Brain pericyte (primary cell): Measurements from ENCODE around the gene HTR4.
A peak's percentile ranks its signal among the peaks of the same experiment; 100 is the strongest.
"Not testable (repeated sequence)": the region's sequence is repeated elsewhere in the genome, so short reads cannot be mapped to it uniquely, and the experiment has no call there.

Experiments used
- DNase-seq: peaks from one replicate; pipeline ENCODE4 v3.0.0-alpha.2; 2012; ENCODE audit warnings: low read depth, low spot score

HTR4 gene

GRCh38 chr5:148477429-148477828 is 176.9 kb downstream of the HTR4 start:
- DNase-seq = no peak

- no peak for DNase-seq
These were observed 178.0 kb downstream of the HTR4 start for GRCh38 chr5:148476302-148476701.

GRCh38 chr5:148474025-148474511 is 180.3 kb downstream of the HTR4 start:
- no peak for DNase-seq

DNA sequence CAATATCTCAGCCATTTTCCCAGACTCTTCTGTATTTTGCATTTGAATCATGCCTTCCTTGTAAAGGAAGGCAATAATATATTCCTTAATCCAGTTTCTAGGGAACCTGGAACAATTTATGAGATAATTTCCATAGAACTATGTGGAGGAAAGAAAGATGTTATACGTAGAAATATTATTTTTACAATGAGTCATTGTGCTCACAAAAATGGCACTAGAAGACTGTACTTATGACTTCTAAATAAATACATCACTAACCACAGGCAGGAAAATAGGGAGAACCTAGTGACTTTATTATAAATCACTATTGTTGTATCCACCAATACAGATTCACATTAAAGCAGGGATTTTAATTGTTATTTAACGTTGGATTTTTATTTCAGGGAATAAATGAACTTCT is 182.9 kb downstream of the HTR4 start:
- DNase-seq = peak; percentile 26

DNA sequence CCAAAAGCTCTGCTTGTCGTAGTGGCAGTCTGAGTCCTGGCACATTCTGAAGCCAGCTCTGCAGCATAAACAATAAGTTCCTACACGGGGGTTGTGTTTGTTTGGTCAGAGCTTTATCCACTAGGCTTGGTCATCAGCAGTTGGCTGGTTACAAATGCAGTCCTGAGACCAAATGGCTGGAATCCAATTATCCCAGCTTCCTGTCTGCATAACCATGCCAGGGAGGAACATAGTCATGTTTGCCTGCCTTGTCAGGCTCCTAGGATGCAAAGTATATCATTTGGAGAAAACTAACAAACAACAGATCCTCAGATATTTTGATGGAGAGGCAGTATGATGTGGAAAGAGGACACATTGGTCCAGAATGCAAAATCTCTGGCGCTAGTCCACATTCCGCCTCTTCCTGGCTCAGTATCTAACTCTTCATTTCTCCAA is 184.8 kb downstream of the HTR4 start:
- DNase-seq = no peak

DNA sequence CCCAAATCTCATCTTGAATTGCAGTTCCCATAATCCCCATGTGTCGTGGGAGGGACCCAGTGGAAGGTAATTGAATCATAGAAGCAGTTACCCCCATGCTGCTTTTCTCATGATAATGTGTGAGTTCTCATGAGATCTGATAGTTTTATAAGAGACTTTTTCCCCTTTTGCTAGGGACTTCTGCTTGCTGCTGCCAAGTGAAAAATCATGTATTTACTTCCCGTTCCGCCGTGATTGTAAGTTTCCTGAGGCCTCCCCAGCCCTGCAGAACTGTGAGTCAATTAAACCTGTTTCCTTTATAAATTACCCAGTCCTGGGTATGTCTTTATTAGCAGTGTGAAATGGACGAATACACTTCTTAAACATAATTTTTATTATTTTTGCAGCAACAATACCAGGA is 185.6 kb downstream of the HTR4 start:
- DNase-seq = not testable (repeated sequence)

DNA sequence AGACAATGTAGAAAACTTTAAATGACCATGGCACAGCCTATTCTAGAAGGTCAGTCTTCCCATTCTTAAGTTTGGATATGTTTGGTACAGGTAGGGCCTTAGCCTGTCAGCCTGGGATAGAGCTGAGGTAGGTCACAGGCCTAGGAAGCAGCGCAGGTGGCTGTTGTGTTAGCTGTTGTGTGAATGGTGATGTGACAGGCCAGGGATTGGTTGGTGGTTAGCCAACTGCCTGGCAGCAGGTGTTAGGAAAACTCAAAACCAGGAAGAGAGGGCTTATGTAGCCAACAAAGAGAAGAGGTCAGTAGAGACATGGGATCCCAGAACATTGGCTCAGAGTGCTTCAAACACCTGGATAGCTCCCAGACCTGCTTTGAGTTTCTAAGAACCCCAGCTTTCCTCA is 186.4 kb downstream of the HTR4 start:
- no peak for DNase-seq

DNA sequence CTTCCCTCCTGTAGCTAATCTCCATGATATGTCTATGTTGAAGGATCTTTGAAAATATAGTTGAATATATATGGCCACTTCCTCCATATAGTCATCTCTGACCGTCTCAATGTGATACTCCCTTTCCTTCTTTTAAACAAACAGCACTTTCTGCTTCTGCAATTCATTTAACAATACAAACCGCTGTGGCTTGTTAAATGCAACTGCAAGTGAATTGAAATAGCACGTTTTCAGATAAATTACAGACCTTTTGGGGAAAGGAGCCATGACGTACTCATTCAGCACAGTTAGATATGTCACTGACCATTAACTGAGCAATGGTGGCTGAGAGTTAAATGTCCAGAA is 188.1 kb downstream of the HTR4 start:
- DNase-seq = no peak

GRCh38 chr5:148465381-148466235 is 188.7 kb downstream of the HTR4 start:
- DNase-seq = no peak

- DNase-seq = no peak
These were observed 194.7 kb downstream of the HTR4 start for GRCh38 chr5:148459669-148460068.

DNA sequence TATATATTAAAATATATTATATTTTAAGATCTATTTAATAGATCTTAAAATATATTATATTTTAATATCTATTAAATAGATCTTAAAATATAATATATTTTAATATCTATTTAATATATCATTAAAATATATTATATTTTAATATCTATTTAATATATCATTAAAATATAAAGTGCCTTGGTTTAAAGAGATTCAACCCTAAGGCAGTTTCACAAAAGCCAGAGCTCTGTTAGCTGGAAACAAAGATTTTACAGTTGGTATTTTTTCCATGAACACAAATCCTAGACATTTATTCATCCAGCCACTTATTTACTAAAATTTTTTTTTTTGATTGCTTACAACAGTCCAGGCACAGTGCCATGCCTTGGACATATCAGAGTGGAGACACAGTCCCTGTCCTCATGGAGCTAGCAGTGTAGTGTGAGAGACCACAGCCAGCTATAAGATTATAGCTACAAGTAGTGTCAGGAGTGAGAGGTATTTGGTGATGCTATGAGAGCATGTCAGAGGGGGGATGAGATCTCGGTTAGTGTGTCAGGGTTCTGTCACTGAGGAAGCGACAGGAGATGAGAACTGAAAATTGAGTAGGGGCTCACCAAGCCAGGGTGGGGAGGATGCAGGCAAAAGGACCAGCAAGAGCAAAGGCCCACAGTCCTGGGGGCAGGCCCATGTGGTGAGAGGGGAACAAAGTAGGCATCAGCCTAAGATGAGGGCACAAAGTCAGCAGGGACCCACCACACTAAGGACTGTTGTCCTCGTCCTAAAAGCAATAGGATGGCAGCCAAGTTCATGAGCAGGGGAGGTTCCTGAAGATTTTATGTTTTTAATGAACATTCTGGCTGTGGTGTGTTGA is 196.1 kb downstream of the HTR4 start:
- DNase-seq = no peak

- DNase-seq = no peak
These were observed 197.1 kb downstream of the HTR4 start for GRCh38 chr5:148457183-148457620.

- DNase-seq = no peak
These were observed 199.1 kb downstream of the HTR4 start for GRCh38 chr5:148455185-148455584.

DNA sequence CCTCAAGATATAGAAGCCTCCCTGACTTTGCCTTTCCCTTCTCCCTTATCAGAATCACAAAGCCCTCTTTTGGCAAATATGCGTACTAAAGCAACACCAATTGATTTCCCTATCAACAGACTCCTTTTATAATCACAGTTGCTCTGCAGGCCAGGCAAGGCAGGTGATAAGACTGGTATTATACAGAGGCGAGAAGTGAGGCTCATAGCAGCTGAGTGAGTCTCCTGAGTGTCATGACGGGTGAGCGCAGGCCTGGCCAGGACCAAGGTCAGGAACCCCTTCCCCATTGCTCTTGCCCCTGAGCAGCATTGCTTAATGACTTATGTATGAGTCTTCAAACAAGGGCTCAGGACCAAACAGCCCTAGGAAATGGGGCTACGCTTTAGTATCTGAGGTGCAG is 199.8 kb downstream of the HTR4 start:
- DNase-seq = no peak

GRCh38 chr5:148452499-148453193 is 201.7 kb downstream of the HTR4 start:
- DNase-seq = no peak

- no peak for DNase-seq
These were observed 207.7 kb downstream of the HTR4 start for GRCh38 chr5:148446611-148447010.

- no peak for DNase-seq
These were observed 208.7 kb downstream of the HTR4 start for GRCh38 chr5:148445578-148445977.

- peak; percentile 31 for DNase-seq
These were observed 210.3 kb downstream of the HTR4 start for GRCh38 chr5:148443998-148444397.

DNA sequence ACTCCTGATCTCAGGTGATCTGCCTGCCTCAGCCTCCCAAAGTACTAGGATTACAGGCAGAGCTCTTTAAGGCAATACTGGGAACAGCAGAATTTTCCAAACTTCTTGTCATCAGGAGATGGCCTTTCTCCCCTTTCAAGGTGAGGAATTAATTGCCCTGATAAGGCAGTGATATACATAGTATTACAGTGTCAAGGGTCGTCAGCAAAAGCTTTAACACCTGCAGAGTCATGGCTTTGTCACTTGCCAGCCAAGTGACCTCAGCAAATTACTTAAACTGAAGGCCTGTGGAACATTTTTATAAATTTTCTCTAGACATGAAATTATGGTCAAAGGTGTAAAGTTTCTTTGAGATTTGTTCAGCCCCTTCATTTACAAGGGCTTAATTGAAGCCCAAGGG is 211.1 kb downstream of the HTR4 start:
- DNase-seq = no peak

GRCh38 chr5:148438933-148439332 is 215.4 kb downstream of the HTR4 start:
- DNase-seq = no peak

DNA sequence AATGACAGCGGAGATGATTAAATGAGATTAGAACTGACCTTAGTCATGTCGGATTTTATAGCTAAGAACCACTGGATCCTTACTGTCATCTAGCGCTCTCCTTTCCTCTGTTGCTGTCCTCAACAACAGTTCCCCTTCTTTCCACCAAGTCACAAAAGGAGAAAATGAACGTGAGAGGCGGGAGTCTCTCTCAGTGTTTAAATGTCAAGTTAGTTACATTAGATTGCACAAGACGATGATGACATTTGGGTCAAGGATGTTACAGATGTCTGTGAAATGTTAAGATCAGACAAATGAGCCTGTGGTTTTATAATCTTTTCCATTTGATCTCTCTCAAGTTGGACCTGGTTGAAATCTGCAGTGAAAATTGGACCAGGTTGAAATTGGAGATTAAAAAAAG is 217.1 kb downstream of the HTR4 start:
- DNase-seq = no peak

- DNase-seq = no peak
These were observed 218.3 kb downstream of the HTR4 start for GRCh38 chr5:148436029-148436428.
